ENCODE results near the gene PHOX2A. TPM values are rescaled to one million over a fixed set of nuclear protein-coding genes. Genes with fewer than 3 reads are reported as not detected.
"Not testable (repeated sequence)": the region's sequence is repeated elsewhere in the genome, so short reads cannot be mapped to it uniquely, and the experiment has no call there.

PHOX2A gene
- total RNA-seq, 3 donors from 2014 or later = not detected

GRCh38 chr11:72206794-72207193 is 37.2 kb downstream of the PHOX2A start:
- H3K4me3 Mint-ChIP-seq; H3K36me3 Mint-ChIP-seq (ENCODE audit: insufficient read depth); DNase-seq; H3K27me3 Mint-ChIP-seq (ENCODE audit: low read depth); H3K4me1 Mint-ChIP-seq (ENCODE audit: low read depth); ATAC-seq: not testable (repeated sequence)
- peaks cover 18% of the 10 kb centered on the region for H3K9me3 Mint-ChIP-seq

- H3K9me3 Mint-ChIP-seq = peaks cover 12% of the 10 kb centered on the region
- ATAC-seq (no peak), DNase-seq (no peak)
- H3K4me3 Mint-ChIP-seq = no peak overlapping the region
- peaks cover under 1% of the 10 kb centered on the region for H3K27me3 Mint-ChIP-seq (ENCODE audit: low read depth)
- peaks cover 6% of the 10 kb centered on the region for H3K36me3 Mint-ChIP-seq (ENCODE audit: insufficient read depth)
- H3K4me1 Mint-ChIP-seq (ENCODE audit: low read depth) = no peaks in the 10 kb centered on the region
Measured at GRCh38 chr11:72204886-72205285, 39.1 kb downstream of the PHOX2A start.

GRCh38 chr11:72203163-72203562 is 40.8 kb downstream of the PHOX2A start:
- Mint-ChIP-seq H3K27me3 (ENCODE audit: low read depth) (no peaks in the 10 kb centered on the region), H3K9me3 (no peaks in the 10 kb centered on the region), H3K4me1 (ENCODE audit: low read depth) (no peaks in the 10 kb centered on the region), H3K36me3 (ENCODE audit: insufficient read depth) (no peaks in the 10 kb centered on the region), H3K4me3 (no peak overlapping the region)
- no peak for ATAC-seq
- no peak for DNase-seq

- Mint-ChIP-seq H3K4me3 (no peak overlapping the region), H3K4me1 (ENCODE audit: low read depth) (no peaks in the 10 kb centered on the region), H3K27me3 (ENCODE audit: low read depth) (no peaks in the 10 kb centered on the region), H3K36me3 (ENCODE audit: insufficient read depth) (no peaks in the 10 kb centered on the region), H3K9me3 (no peaks in the 10 kb centered on the region)
- DNase-seq (no peak), ATAC-seq (no peak)
Measured at GRCh38 chr11:72202571-72202970, 41.4 kb downstream of the PHOX2A start.

GRCh38 chr11:72201445-72201844 is 42.5 kb downstream of the PHOX2A start:
- H3K4me3 Mint-ChIP-seq; H3K27me3 Mint-ChIP-seq (ENCODE audit: low read depth); H3K9me3 Mint-ChIP-seq; H3K4me1 Mint-ChIP-seq (ENCODE audit: low read depth); H3K36me3 Mint-ChIP-seq (ENCODE audit: insufficient read depth); DNase-seq; ATAC-seq: not testable (repeated sequence)

- no peaks in the 10 kb centered on the region for H3K36me3 Mint-ChIP-seq (ENCODE audit: insufficient read depth)
- DNase-seq = no peak
Measured at GRCh38 chr11:72195518-72196270, 48.3 kb downstream of the PHOX2A start.

GRCh38 chr11:72191961-72192381 is 52.0 kb downstream of the PHOX2A start, which contains the start of gene FOLR1:
Gene FOLR1, plus strand, starts transcription at chr11:72192140. Its CDS starts 34 bp downstream, at chr11:72192174.
- Mint-ChIP-seq H3K4me3 (no peak within 1 kb of the TSS), H3K4me1 (ENCODE audit: low read depth) (no peaks in the 10 kb centered on the region), H3K27me3 (ENCODE audit: low read depth) (peaks cover 2% of the 10 kb centered on the region)

More at GRCh38 chr11:72195518-72196270, 48.3 kb downstream of the PHOX2A start:
- no peaks in the 10 kb centered on the region for H3K9me3 Mint-ChIP-seq
- H3K4me1 Mint-ChIP-seq (ENCODE audit: low read depth) = no peaks in the 10 kb centered on the region
- no peak for ATAC-seq
- H3K27me3 Mint-ChIP-seq (ENCODE audit: low read depth) = peaks cover 2% of the 10 kb centered on the region
- H3K4me3 Mint-ChIP-seq = no peak overlapping the region

GRCh38 chr11:72190631-72191071 is 53.3 kb downstream of the PHOX2A start:
- Mint-ChIP-seq H3K36me3 (ENCODE audit: insufficient read depth) (no peaks in the 10 kb centered on the region), H3K27me3 (ENCODE audit: low read depth) (peaks cover 2% of the 10 kb centered on the region), H3K4me1 (ENCODE audit: low read depth) (no peaks in the 10 kb centered on the region), H3K9me3 (no peaks in the 10 kb centered on the region), H3K4me3 (no peak overlapping the region)
- DNase-seq = no peak
- no peak for ATAC-seq

More at GRCh38 chr11:72191961-72192381, 52.0 kb downstream of the PHOX2A start, which contains the start of gene FOLR1:
- Mint-ChIP-seq H3K9me3 (no peaks in the 10 kb centered on the region), H3K36me3 (ENCODE audit: insufficient read depth) (no peaks in the 10 kb centered on the region)
- DNase-seq (no peak), ATAC-seq (no peak)

- no peak for ATAC-seq
Measured at GRCh38 chr11:72189455-72190250, 54.3 kb downstream of the PHOX2A start.

More at GRCh38 chr11:72189455-72190250, 54.3 kb downstream of the PHOX2A start:
- Mint-ChIP-seq H3K36me3 (ENCODE audit: insufficient read depth) (no peaks in the 10 kb centered on the region), H3K4me1 (ENCODE audit: low read depth) (no peaks in the 10 kb centered on the region), H3K9me3 (no peaks in the 10 kb centered on the region), H3K27me3 (ENCODE audit: low read depth) (peaks cover 2% of the 10 kb centered on the region), H3K4me3 (no peak overlapping the region)
- no peak for DNase-seq

Other genes starting within 250 kb of the PHOX2A start
- gene IL18BP, start 245.3 kb downstream of the PHOX2A start, total RNA-seq = 1 to 10 TPM; 7.9 to 9.8 (median 9.3) TPM
- 10 to 100 TPM; 80.8 to 90.6 (median 85.3) TPM for gene NUMA1, start 163.6 kb downstream of the PHOX2A start, total RNA-seq
- gene LRRC51, start 163.3 kb downstream of the PHOX2A start, total RNA-seq = 1 to 10 TPM; 3.3 to 7.7 (median 7.3) TPM
- gene LAMTOR1, start 140.9 kb downstream of the PHOX2A start, total RNA-seq = 10 to 100 TPM; 77.6 to 82.1 (median 78.2) TPM
- gene TOMT, start 138.3 kb downstream of the PHOX2A start, total RNA-seq = not detected
- 10 to 100 TPM; 56.2 to 68.9 (median 58.9) TPM for gene ANAPC15, start 131.5 kb downstream of the PHOX2A start, total RNA-seq
- not detected for gene FOLR3, start 108.5 kb downstream of the PHOX2A start, total RNA-seq
- gene FOLR1, start 52.0 kb downstream of the PHOX2A start, total RNA-seq = under 1 TPM in 2 of 3 donors, not detected in 1; 0.20 to 0.24 TPM
- gene FOLR2, start 27.4 kb downstream of the PHOX2A start, total RNA-seq = not detected
- 10 to 100 TPM; 69.5 to 90.2 (median 79.5) TPM for gene INPPL1, start 19.4 kb downstream of the PHOX2A start, total RNA-seq
- gene CLPB, start 190.4 kb upstream of the PHOX2A start, total RNA-seq = 10 to 100 TPM; 50.2 to 55.7 (median 54.6) TPM